Neural cell (in vitro differentiated cells): ENCODE data around the gene EDIL3. TPM values are rescaled to one million over a fixed set of nuclear protein-coding genes. Genes with fewer than 3 reads are reported as not detected.

ENCODE experiments used
- H2AFZ ChIP-seq: fragments of 200-600, 300-800 bp; sonication (generic), shearing (Covaris generic); 2 replicates; pipeline ENCODE4 v1.6.0; 2014; ENCODE audit warnings: low read depth, mild to moderate bottlenecking, antibody characterized with exemption, low read length, moderate library complexity
- H3F3A ChIP-seq: fragments of 200-600 bp; shearing (Covaris generic); 2 replicates; pipeline ENCODE4 v1.6.1; 2016; ENCODE audit warnings: mild to moderate bottlenecking, moderate library complexity, mixed read lengths, antibody characterized with exemption, low read length; ENCODE audit not compliant: insufficient read depth, poor library complexity, severe bottlenecking
- H3K27ac ChIP-seq: fragments of 200-600, 300-800 bp; sonication (generic), shearing (Covaris generic); 2 replicates; pipeline ENCODE4 v1.5.1; 2014; ENCODE audit warnings: mild to moderate bottlenecking, low read length, moderate library complexity
- H3K27me3 ChIP-seq: fragments of 300-800, 200-600 bp; sonication (generic), shearing (Covaris generic); 2 replicates; pipeline ENCODE4 v1.6.0; 2014; ENCODE audit warnings: mild to moderate bottlenecking, low read depth, low read length, moderate library complexity; ENCODE audit not compliant: insufficient read depth
- H3K36me3 ChIP-seq: fragments of 300-800, 200-600 bp; sonication (generic), shearing (Covaris generic); 2 replicates; pipeline ENCODE4 v1.5.1; 2014; ENCODE audit warnings: mild to moderate bottlenecking, antibody characterized with exemption, low read length, moderate library complexity; ENCODE audit not compliant: insufficient read depth
- H3K4me2 ChIP-seq: fragments of 300-800, 200-600 bp; sonication (generic), shearing (Covaris generic); 2 replicates; pipeline ENCODE4 v1.6.0; 2014; ENCODE audit warnings: mild to moderate bottlenecking, low read length
- H3K4me3 ChIP-seq: fragments of 300-800, 200-600 bp; sonication (generic), shearing (Covaris generic); 2 replicates; pipeline ENCODE4 v1.5.1; 2014; ENCODE audit warnings: mild to moderate bottlenecking, low read length, moderate library complexity
- H3K79me2 ChIP-seq: fragments of 200-600 bp; shearing (Covaris generic); replicated peaks from 2 replicates; pipeline ENCODE4 v1.6.0; 2014; ENCODE audit warnings: mild to moderate bottlenecking, low read length, moderate library complexity; ENCODE audit not compliant: insufficient read depth
- H3K9ac ChIP-seq: fragments of 300-800, 200-600 bp; sonication (generic), shearing (Covaris generic); 2 replicates; pipeline ENCODE4 v1.6.1; 2016; ENCODE audit warnings: mild to moderate bottlenecking, low read length, mixed read lengths
- H3K9me2 ChIP-seq: fragments of 200-600 bp; shearing (Covaris generic); 2 replicates; pipeline ENCODE4 v1.6.1; 2016; ENCODE audit warnings: mild to moderate bottlenecking, low read length, mixed read lengths; ENCODE audit not compliant: insufficient read depth
- H3K9me3 ChIP-seq: fragments of 200-600, 300-800 bp; sonication (generic), shearing (Covaris generic); 2 replicates; pipeline ENCODE4 v1.6.1; 2016; ENCODE audit warnings: mild to moderate bottlenecking, mixed run types, low read length, moderate library complexity, mixed read lengths
- H4K20me1 ChIP-seq: fragments of 200-600 bp; shearing (Covaris generic); 2 replicates; pipeline ENCODE4 v1.6.1; 2016; ENCODE audit warnings: mild to moderate bottlenecking, mixed run types; ENCODE audit not compliant: insufficient read depth
- EP300 ChIP-seq: fragments of 450-650 bp; conservative IDR thresholded peaks from 2 replicates; pipeline ENCODE4 v1.6.1; 2014; ENCODE audit warnings: antibody characterized with exemption, mild to moderate bottlenecking, moderate library complexity; ENCODE audit not compliant: poor library complexity, severe bottlenecking
- EZH2 ChIP-seq: fragments of 200-600, 300-800 bp; shearing (Covaris generic), sonication (generic); IDR thresholded peaks from 2 replicates; pipeline ENCODE4 v1.6.1; 2014; ENCODE audit warnings: antibody characterized with exemption, low read length, borderline replicate concordance, mild to moderate bottlenecking; ENCODE audit not compliant: insufficient read depth, poor library complexity, severe bottlenecking
- MXI1 ChIP-seq: fragments of 450-650 bp; conservative IDR thresholded peaks from 2 replicates; pipeline ENCODE4 v1.6.1; 2014; ENCODE audit warnings: antibody characterized with exemption, mild to moderate bottlenecking; ENCODE audit not compliant: poor library complexity, severe bottlenecking
- POLR2AphosphoS5 ChIP-seq: IDR thresholded peaks from 2 replicates; pipeline ENCODE4 v1.6.1; 2012
- RAD21 ChIP-seq: fragments of 450-650 bp; conservative IDR thresholded peaks from 2 replicates; pipeline ENCODE4 v1.6.1; 2014; ENCODE audit warnings: antibody characterized with exemption, mild to moderate bottlenecking, moderate library complexity
- SMC3 ChIP-seq: fragments of 450-650 bp; conservative IDR thresholded peaks from 2 replicates; pipeline ENCODE4 v1.6.1; 2014; ENCODE audit warnings: antibody characterized with exemption, mild to moderate bottlenecking, moderate library complexity; ENCODE audit not compliant: poor library complexity
- TAF1 ChIP-seq: IDR thresholded peaks from 2 replicates; pipeline ENCODE4 v1.6.1; 2012; ENCODE audit warnings: low read depth
- polyA plus RNA-seq: library from polyadenylated mRNA; depleted of rRNA; stranded (reverse); fragments of >200 nt; gene quantifications from 2 replicates; pipeline ENCODE4 v1.2.3, GENCODE V29; 2014
- TF ChIP-seq, protein P1 (sequence below): fragments of 450-650 bp; IDR thresholded peaks from 2 replicates; pipeline ENCODE4 v1.5.1; 2014; ENCODE audit warnings: antibody characterized with exemption, mild to moderate bottlenecking, moderate library complexity; ENCODE audit not compliant: poor library complexity, severe bottlenecking
- TF ChIP-seq, protein P2 (sequence below): IDR thresholded peaks from 2 replicates; pipeline ENCODE4 v1.6.1; 2012; ENCODE audit warnings: borderline replicate concordance

EDIL3 gene
- polyA plus RNA-seq, 1 donor from 2014 or later = 6.1 TPM

DNA sequence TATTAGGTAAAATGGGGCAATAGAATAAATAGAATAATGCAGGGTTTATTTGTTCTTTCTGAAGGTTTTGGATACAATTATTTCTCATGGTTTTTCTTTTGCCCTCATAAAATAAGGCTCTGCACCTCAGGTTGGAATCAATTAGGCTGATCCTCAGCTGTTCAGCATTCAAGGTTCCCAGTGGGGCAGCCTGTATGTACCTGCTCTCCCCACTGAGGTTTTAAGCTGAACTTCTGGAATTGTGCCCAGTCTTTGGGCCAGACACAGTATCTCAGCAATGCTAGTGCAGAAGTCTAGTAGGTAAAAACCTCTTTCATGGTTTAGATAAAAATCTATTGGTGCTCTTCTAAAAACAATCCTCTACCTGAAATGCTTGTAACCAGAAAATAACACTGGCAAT is 98.0 kb downstream of the EDIL3 start:
- Histone ChIP-seq H4K20me1 (no peaks in the 10 kb centered on the region), H3K4me3 (no peak overlapping the region), H3F3A (no peaks in the 10 kb centered on the region), H3K27me3 (no peaks in the 10 kb centered on the region), H3K27ac (no peak overlapping the region), H3K9me3 (no peaks in the 10 kb centered on the region), H3K79me2 (no peaks in the 10 kb centered on the region), H3K36me3 (no peaks in the 10 kb centered on the region), H3K4me2 (no peak overlapping the region), H3K9ac (no peak overlapping the region), H2AFZ (no peak overlapping the region), H3K9me2 (no peaks in the 10 kb centered on the region)
- TF ChIP-seq EZH2 (no peak), TAF1 (no peak), SMC3 (no peak), POLR2AphosphoS5 (no peak), RAD21 (no peak)
- TF ChIP-seq, protein P1, sequence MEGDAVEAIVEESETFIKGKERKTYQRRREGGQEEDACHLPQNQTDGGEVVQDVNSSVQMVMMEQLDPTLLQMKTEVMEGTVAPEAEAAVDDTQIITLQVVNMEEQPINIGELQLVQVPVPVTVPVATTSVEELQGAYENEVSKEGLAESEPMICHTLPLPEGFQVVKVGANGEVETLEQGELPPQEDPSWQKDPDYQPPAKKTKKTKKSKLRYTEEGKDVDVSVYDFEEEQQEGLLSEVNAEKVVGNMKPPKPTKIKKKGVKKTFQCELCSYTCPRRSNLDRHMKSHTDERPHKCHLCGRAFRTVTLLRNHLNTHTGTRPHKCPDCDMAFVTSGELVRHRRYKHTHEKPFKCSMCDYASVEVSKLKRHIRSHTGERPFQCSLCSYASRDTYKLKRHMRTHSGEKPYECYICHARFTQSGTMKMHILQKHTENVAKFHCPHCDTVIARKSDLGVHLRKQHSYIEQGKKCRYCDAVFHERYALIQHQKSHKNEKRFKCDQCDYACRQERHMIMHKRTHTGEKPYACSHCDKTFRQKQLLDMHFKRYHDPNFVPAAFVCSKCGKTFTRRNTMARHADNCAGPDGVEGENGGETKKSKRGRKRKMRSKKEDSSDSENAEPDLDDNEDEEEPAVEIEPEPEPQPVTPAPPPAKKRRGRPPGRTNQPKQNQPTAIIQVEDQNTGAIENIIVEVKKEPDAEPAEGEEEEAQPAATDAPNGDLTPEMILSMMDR = no peak

DNA sequence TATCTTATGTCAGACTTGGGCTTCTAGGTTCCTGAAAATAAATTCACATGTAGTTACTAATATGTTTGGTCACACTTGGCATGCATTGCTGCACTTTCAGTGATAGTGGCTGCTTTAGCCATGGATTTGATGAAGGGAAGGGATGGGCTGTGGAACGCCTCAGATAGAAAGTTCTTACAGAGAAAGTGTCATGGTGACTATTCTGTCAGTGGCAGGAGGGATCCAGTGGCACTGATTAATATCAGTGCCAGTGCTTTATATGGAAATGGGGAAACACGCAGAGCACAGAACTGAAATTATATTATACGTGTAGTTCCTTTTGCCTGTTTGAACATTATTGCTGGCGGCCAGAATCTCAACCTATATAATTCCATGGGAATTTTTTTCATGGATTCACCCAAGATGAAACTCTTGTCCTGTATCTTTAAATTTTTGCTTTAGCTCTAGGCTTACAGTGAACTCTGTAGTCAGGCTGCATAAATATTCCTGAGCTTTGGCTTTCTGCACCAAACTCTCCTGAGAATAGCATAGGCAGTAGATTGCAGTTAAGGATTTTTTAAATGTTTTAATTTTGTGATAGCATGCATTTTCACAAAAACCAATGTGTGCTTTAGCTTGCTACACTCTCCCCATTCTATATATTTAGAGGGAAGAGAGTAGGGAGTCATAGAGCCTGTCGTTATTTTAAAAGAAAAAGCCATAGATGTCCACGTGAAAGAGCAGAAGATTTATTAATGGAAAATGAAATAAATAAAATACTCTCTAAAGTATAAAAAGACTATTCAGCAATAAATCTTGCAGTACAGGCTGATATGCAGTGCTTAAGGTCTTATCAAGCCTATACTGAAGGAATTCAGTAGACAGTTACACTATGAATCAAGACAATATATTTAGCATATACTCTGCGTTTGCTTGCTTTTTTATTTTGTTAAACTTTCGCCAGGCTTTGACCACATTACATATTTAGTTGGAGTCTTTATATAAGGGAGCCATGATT is 98.7 kb downstream of the EDIL3 start:
- Histone ChIP-seq H2AFZ (no peak overlapping the region), H3K4me3 (no peak overlapping the region), H3K27me3 (no peaks in the 10 kb centered on the region), H3K9me3 (no peaks in the 10 kb centered on the region), H3F3A (no peaks in the 10 kb centered on the region), H3K36me3 (no peaks in the 10 kb centered on the region), H3K27ac (no peak overlapping the region), H3K79me2 (no peaks in the 10 kb centered on the region), H4K20me1 (no peaks in the 10 kb centered on the region), H3K4me2 (no peak overlapping the region), H3K9me2 (no peaks in the 10 kb centered on the region), H3K9ac (no peak overlapping the region)
- TF ChIP-seq SMC3 = no peak
- TF ChIP-seq, protein P2, sequence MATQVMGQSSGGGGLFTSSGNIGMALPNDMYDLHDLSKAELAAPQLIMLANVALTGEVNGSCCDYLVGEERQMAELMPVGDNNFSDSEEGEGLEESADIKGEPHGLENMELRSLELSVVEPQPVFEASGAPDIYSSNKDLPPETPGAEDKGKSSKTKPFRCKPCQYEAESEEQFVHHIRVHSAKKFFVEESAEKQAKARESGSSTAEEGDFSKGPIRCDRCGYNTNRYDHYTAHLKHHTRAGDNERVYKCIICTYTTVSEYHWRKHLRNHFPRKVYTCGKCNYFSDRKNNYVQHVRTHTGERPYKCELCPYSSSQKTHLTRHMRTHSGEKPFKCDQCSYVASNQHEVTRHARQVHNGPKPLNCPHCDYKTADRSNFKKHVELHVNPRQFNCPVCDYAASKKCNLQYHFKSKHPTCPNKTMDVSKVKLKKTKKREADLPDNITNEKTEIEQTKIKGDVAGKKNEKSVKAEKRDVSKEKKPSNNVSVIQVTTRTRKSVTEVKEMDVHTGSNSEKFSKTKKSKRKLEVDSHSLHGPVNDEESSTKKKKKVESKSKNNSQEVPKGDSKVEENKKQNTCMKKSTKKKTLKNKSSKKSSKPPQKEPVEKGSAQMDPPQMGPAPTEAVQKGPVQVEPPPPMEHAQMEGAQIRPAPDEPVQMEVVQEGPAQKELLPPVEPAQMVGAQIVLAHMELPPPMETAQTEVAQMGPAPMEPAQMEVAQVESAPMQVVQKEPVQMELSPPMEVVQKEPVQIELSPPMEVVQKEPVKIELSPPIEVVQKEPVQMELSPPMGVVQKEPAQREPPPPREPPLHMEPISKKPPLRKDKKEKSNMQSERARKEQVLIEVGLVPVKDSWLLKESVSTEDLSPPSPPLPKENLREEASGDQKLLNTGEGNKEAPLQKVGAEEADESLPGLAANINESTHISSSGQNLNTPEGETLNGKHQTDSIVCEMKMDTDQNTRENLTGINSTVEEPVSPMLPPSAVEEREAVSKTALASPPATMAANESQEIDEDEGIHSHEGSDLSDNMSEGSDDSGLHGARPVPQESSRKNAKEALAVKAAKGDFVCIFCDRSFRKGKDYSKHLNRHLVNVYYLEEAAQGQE = no peak
- no peak for TF ChIP-seq EZH2
- TF ChIP-seq, protein P1 = no peak
- TF ChIP-seq TAF1 = no peak
- no peak for TF ChIP-seq MXI1
- TF ChIP-seq RAD21 = no peak
- TF ChIP-seq POLR2AphosphoS5 = no peak
- no peak for TF ChIP-seq EP300
